ENCODE data around the gene FKBP10. TPM values are rescaled to one million over a fixed set of nuclear protein-coding genes. Genes with fewer than 3 reads are reported as not detected.

FKBP10 gene
- polyA plus RNA-seq, 2 of the 4 experiments (the other 2 are of a cell fraction), result 109 to 119 TPM

DNA sequence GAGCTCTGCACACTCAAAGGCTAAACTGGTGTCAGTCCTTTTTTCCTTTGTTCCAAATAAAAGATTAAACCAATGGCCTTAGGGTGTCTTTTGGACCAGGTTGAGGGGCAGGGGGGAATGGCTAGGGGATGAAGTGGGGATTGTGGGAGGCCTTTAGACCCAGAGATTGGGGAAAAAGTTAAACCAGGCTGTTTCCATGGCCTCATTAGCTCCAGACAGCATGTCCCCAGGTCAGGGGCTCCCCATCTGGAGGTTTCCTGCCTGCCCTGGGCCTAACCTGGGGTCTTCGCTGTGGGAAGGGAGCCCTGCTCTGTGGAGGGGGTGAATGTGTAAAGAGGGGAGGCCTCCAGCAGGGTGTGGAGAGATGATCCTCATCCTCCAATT is 10.3 kb downstream of the FKBP10 start:
- H3K4me2 ChIP-seq, result no peak overlapping the region
- FAIRE-seq, result no peak
- no peak for DNase-seq (ENCODE audit: low read depth in 1 of 2, low spot score in 1 of 2)
- no peaks in the 10 kb centered on the region for H3K9me3 ChIP-seq
- no peak overlapping the region for H3K4me3 ChIP-seq
- POLR2A ChIA-PET, result interaction anchor here (0.5 to 2.2 kb wide), 4 partner anchors 8 to 50 kb away, joined by 3 to 8 read pairs (median 4); partner anchors contain the start of genes FKBP10, KLHL11 and P3H4
- no peaks in the 10 kb centered on the region for H3K4me1 ChIP-seq
- CTCF ChIA-PET, result interaction anchor here (0.9 to 1.2 kb wide), 4 partner anchors 12 to 127 kb away, joined by 3 to 6 read pairs (median 3); partner anchors contain the start of gene P3H4
- 88% methylated on average over 1 of the region's 1 CpG for WGBS (ENCODE audit: missing lambda C conversion rate)
- TF ChIP-seq JUN (IDR thresholded peaks at IDR 0.05) (peak in 1 of 2 experiments; percentile 51; a peak in 2 of 5 replicates), ZFP36 (IDR thresholded peaks at IDR 0.05; ENCODE audit: borderline replicate concordance, partially characterized antibody) (no peak), CEBPB (IDR thresholded peaks at IDR 0.05) (no peak), PHF8 (IDR thresholded peaks at IDR 0.05; ENCODE audit: borderline replicate concordance, low read depth) (no peak)
- TF ChIP-seq, protein P1, sequence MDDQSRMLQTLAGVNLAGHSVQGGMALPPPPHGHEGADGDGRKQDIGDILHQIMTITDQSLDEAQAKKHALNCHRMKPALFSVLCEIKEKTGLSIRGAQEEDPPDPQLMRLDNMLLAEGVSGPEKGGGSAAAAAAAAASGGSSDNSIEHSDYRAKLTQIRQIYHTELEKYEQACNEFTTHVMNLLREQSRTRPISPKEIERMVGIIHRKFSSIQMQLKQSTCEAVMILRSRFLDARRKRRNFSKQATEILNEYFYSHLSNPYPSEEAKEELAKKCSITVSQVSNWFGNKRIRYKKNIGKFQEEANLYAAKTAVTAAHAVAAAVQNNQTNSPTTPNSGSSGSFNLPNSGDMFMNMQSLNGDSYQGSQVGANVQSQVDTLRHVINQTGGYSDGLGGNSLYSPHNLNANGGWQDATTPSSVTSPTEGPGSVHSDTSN (IDR thresholded peaks at IDR 0.05), result no peak; the same call in 1 of the 2 replicates
- no peak overlapping the region for H3K27ac ChIP-seq
- ATAC-seq, result no peak; a peak in 2 of 6 replicates

DNA sequence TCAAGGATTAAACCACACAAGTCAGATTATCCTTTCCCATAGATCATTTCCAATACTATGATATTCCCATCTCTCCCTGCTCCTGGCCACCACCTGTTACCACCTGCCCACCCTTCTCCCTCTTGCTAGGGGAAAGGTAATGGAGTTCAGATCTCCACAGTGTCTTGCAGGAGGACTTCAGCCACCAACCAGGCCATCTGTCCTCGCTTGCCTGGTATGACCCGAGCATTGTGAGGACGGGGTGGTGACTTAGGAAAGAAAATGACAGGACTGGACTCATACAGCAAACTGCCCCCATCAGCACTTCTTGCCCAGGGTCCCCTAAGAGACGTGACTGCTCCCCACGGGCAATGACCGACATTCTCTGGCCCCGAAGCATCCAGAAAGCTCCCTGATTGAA is 10.8 kb downstream of the FKBP10 start:
- Histone ChIP-seq H3K4me1 (no peaks in the 10 kb centered on the region), H3K4me2 (no peak overlapping the region), H3K27ac (no peak overlapping the region), H3K9me3 (no peaks in the 10 kb centered on the region), H3K4me3 (no peak overlapping the region)
- POLR2A ChIA-PET, result interaction anchor here (1.1 to 2.2 kb wide), 2 partner anchors 11 to 42 kb away, joined by 4 to 8 read pairs; partner anchors contain the start of genes FKBP10, KLHL11 and P3H4
- CTCF ChIA-PET, result interaction anchor here (0.7 to 3.6 kb wide), 6 partner anchors 9 to 41 kb away, joined by 3 to 14 read pairs (median 5); partner anchors contain the start of genes FKBP10, JUP and P3H4
- no peak for DNase-seq (ENCODE audit: low read depth in 1 of 2, low spot score in 1 of 2)
- TF ChIP-seq NPAS2 (CRISPR knock-in tag; IDR thresholded peaks at IDR 0.05; ENCODE audit: borderline replicate concordance) (no peak), NR3C1 (IDR thresholded peaks at IDR 0.05) (no peak), GATA3 (IDR thresholded peaks at IDR 0.05; ENCODE audit: borderline replicate concordance) (no peak), MAFK (IDR thresholded peaks at IDR 0.05; ENCODE audit: partially characterized antibody) (peak; percentile 46), CHD2 (IDR thresholded peaks at IDR 0.05; ENCODE audit: low read length, partially characterized antibody) (no peak)
- no peak; a peak in 1 of 6 replicates for ATAC-seq
- no peak for FAIRE-seq
- 92% methylated on average over 7 of the region's 7 CpGs for WGBS (ENCODE audit: missing lambda C conversion rate)

DNA sequence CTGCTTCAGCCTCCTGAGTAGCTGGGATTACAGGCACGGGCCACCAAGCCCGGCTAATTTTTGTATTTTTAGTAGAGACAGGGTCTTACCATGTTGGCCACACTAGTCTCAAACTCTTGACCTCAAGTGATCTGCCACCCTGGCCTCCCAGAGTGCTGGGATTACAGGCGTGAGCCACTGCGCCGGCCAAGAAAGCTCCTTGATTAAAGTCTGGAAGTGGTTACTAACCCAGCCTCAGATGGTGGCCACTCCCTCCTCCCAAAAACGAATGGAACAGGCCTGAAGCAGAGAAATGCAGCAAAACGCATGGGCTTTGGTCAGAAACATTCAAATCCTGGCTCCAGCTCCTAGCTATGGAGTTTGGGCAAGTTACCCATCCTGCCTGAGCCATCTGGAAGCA is 11.3 kb downstream of the FKBP10 start:
- FAIRE-seq, result no peak
- WGBS (ENCODE audit: missing lambda C conversion rate), result 84% methylated on average over 6 of the region's 7 CpGs
- DNase-seq (ENCODE audit: low read depth in 1 of 2, low spot score in 1 of 2), result no peak
- H3K4me2 ChIP-seq, result no peak overlapping the region
- POLR2A ChIA-PET, result interaction anchor here (1.1 to 2.2 kb wide), 2 partner anchors 11 to 41 kb away, joined by 4 to 8 read pairs; partner anchors contain the start of genes FKBP10, KLHL11 and P3H4
- TF ChIP-seq CEBPB (IDR thresholded peaks at IDR 0.05) (no peak), FOSB (CRISPR knock-in tag; IDR thresholded peaks at IDR 0.05) (no peak), KDM5A (IDR thresholded peaks at IDR 0.05) (no peak), MAFK (IDR thresholded peaks at IDR 0.05; ENCODE audit: partially characterized antibody) (no peak), ESRRA (IDR thresholded peaks at IDR 0.05; ENCODE audit: borderline replicate concordance, low read length) (no peak), EHF (CRISPR knock-in tag; IDR thresholded peaks at IDR 0.05) (no peak), POLR2A (IDR thresholded peaks at IDR 0.05; ENCODE audit: low read length) (no peak), NR3C1 (IDR thresholded peaks at IDR 0.05) (no peak), EHMT2 (IDR thresholded peaks at IDR 0.05; ENCODE audit: low read depth) (no peak), RAD21 (conservative IDR thresholded peaks at IDR 0.05 in 1 of 2, IDR thresholded peaks at IDR 0.05 in 1 of 2) (no peak), CBX2 (IDR thresholded peaks at IDR 0.05; ENCODE audit: borderline replicate concordance, low read depth) (no peak), GATA3 (IDR thresholded peaks at IDR 0.05; ENCODE audit: borderline replicate concordance) (no peak), RNF2 (IDR thresholded peaks at IDR 0.05; ENCODE audit: borderline replicate concordance, low read depth) (no peak), CBX8 (IDR thresholded peaks at IDR 0.05) (no peak), KDM1A (IDR thresholded peaks at IDR 0.05; ENCODE audit: low read depth) (no peak), PHF8 (IDR thresholded peaks at IDR 0.05; ENCODE audit: borderline replicate concordance, low read depth) (no peak)
- TF ChIP-seq, protein P2, sequence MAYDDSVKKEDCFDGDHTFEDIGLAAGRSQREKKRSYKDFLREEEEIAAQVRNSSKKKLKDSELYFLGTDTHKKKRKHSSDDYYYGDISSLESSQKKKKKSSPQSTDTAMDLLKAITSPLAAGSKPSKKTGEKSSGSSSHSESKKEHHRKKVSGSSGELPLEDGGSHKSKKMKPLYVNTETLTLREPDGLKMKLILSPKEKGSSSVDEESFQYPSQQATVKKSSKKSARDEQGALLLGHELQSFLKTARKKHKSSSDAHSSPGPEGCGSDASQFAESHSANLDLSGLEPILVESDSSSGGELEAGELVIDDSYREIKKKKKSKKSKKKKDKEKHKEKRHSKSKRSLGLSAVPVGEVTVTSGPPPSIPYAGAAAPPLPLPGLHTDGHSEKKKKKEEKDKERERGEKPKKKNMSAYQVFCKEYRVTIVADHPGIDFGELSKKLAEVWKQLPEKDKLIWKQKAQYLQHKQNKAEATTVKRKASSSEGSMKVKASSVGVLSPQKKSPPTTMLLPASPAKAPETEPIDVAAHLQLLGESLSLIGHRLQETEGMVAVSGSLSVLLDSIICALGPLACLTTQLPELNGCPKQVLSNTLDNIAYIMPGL (CRISPR knock-in tag; IDR thresholded peaks at IDR 0.05; ENCODE audit: borderline replicate concordance), result no peak
- TF ChIP-seq, protein P3, sequence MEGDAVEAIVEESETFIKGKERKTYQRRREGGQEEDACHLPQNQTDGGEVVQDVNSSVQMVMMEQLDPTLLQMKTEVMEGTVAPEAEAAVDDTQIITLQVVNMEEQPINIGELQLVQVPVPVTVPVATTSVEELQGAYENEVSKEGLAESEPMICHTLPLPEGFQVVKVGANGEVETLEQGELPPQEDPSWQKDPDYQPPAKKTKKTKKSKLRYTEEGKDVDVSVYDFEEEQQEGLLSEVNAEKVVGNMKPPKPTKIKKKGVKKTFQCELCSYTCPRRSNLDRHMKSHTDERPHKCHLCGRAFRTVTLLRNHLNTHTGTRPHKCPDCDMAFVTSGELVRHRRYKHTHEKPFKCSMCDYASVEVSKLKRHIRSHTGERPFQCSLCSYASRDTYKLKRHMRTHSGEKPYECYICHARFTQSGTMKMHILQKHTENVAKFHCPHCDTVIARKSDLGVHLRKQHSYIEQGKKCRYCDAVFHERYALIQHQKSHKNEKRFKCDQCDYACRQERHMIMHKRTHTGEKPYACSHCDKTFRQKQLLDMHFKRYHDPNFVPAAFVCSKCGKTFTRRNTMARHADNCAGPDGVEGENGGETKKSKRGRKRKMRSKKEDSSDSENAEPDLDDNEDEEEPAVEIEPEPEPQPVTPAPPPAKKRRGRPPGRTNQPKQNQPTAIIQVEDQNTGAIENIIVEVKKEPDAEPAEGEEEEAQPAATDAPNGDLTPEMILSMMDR (IDR thresholded peaks at IDR 0.05), result no peak
- TF ChIP-seq, protein P4, sequence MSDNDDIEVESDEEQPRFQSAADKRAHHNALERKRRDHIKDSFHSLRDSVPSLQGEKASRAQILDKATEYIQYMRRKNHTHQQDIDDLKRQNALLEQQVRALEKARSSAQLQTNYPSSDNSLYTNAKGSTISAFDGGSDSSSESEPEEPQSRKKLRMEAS (IDR thresholded peaks at IDR 0.05), result no peak
- TF ChIP-seq, protein P5, sequence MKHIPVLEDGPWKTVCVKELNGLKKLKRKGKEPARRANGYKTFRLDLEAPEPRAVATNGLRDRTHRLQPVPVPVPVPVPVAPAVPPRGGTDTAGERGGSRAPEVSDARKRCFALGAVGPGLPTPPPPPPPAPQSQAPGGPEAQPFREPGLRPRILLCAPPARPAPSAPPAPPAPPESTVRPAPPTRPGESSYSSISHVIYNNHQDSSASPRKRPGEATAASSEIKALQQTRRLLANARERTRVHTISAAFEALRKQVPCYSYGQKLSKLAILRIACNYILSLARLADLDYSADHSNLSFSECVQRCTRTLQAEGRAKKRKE (CRISPR knock-in tag; IDR thresholded peaks at IDR 0.05; ENCODE audit: low read depth), result no peak
- ATAC-seq, result no peak; a peak in 1 of 6 replicates
- H3K4me1 ChIP-seq, result no peaks in the 10 kb centered on the region
- H3K4me3 ChIP-seq, result no peak overlapping the region
- H3K9me3 ChIP-seq, result no peaks in the 10 kb centered on the region
- H3K27ac ChIP-seq, result no peak overlapping the region
- CTCF ChIA-PET, result interaction anchor here (0.7 to 3.6 kb wide), 5 partner anchors 9 to 40 kb away, joined by 3 to 14 read pairs (median 6); partner anchors contain the start of genes FKBP10, JUP and P3H4

Measured in A549 (cell line).